Mucosa of descending colon (tissue), 3 donors: ENCODE results near the gene TRIO. TPM values are rescaled to one million over a fixed set of nuclear protein-coding genes. Genes with fewer than 3 reads are reported as not detected.

ENCODE experiments used
- ATAC-seq: fragments of 200-7000 bp; cut with Tn5 transposase; one replicate; pipeline ENCODE4 v1.9.1; 2020; ENCODE audit warnings: mild to moderate bottlenecking, moderate library complexity
- DNase-seq, 3 donors: peaks; one replicate each; pipeline ENCODE4 v3.0.0-alpha.2; 2020
- H3K36me3 ChIP-seq: fragments of 200-600 bp; one replicate; pipeline ENCODE4 v1.8.0; 2021; ENCODE audit warnings: low read depth, mild to moderate bottlenecking
- H3K4me1 ChIP-seq: fragments of 200-600 bp; one replicate; pipeline ENCODE4 v1.8.0; 2021; ENCODE audit warnings: low read depth, mild to moderate bottlenecking
- H3K4me3 ChIP-seq: fragments of 200-600 bp; one replicate; pipeline ENCODE4 v1.8.0; 2021; ENCODE audit warnings: mild to moderate bottlenecking
- H3K9me3 ChIP-seq: fragments of 200-600 bp; one replicate; pipeline ENCODE4 v1.8.0; 2021; ENCODE audit warnings: mild to moderate bottlenecking
- intact Hi-C, 2 donors: fragments of 100-400 bp; cut with DNase I in 1 of 2; cut with micrococcal nuclease in 1 of 2; formaldehyde crosslinking; loops; one replicate each; pipeline versions ENCODE4 v1.11.0 to v1.11.1; 2022; cut with DNase I, micrococcal nuclease
- total RNA-seq, 3 donors: library from RNA; stranded (reverse); fragmentation: NEBNext Ultra II Directional in 2 of 3; extraction: Animal tissue kit (Norgen Biotek cat#: 25700) in 2 of 3; gene quantifications; one replicate each; pipeline versions ENCODE4 v1.2.1 to v1.2.4, GENCODE V29; 2021 to 2023
- TF ChIP-seq, protein P1 (sequence below): fragments of 200-600 bp; IDR thresholded peaks from one replicate; pipeline ENCODE4 v1.8.0; 2022; ENCODE audit warnings: antibody characterized with exemption, mild to moderate bottlenecking
- donor health status: DM: no; HTN: no; CAD: no; lungs with moderate emphysema.
- donor health status: DM: no; HTN: no; CAD: no.
- donor health status: DM: no; HTN: yes; CAD: no.

The TRIO gene
- total RNA-seq, 3 donors from 2014 or later: 164 to 231 (median 168) TPM

DNA sequence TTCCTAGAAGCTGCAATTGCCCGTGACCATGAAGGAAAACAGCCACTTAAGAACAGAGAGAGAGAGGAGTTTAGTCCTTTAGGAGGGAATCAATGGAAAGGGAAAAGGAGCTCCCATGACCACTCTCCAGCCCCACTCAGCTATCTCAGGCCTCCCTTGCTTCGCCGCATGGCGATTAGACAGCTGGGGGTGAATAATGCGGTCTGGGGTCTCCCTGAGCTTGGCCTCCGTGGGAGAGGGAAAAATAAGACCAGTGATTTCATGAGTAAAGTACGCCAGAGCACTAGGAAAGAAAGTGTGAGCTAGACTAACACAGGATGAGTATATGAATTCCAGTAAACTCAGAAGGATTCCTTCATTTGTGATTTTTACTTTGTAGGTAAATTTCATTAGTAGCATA lies 180.3 kb downstream of the TRIO start:
- TF ChIP-seq, protein P1, sequence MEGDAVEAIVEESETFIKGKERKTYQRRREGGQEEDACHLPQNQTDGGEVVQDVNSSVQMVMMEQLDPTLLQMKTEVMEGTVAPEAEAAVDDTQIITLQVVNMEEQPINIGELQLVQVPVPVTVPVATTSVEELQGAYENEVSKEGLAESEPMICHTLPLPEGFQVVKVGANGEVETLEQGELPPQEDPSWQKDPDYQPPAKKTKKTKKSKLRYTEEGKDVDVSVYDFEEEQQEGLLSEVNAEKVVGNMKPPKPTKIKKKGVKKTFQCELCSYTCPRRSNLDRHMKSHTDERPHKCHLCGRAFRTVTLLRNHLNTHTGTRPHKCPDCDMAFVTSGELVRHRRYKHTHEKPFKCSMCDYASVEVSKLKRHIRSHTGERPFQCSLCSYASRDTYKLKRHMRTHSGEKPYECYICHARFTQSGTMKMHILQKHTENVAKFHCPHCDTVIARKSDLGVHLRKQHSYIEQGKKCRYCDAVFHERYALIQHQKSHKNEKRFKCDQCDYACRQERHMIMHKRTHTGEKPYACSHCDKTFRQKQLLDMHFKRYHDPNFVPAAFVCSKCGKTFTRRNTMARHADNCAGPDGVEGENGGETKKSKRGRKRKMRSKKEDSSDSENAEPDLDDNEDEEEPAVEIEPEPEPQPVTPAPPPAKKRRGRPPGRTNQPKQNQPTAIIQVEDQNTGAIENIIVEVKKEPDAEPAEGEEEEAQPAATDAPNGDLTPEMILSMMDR: no peak
- Histone ChIP-seq H3K36me3 (no peaks in the 10 kb centered on the region), H3K9me3 (no peaks in the 10 kb centered on the region), H3K4me3 (no peak overlapping the region), H3K4me1 (no peaks in the 10 kb centered on the region)
- no peak for ATAC-seq
- DNase-seq: no peak
- intact Hi-C loops: no loop called here

DNA sequence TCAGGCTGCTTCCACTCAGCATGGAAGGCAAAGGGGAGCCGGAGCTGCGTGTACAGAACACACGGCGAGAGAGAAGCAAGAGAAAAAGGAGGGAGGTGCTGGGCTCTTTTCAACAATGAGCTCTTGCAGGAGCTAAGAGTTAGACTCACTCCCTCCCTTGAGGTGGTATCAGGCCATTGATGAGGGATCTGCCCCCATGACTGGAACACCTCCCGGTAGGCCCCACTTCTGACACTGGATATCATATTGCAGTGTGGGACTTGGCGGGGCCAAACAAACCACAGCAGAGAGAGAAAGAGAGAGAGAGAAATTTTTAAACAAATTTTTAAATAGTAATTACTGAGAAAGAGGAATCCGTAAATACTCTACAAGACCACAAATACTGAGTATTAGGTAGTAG lies 182.2 kb downstream of the TRIO start:
- DNase-seq (no peak), ATAC-seq (no peak)
- Histone ChIP-seq H3K36me3 (no peaks in the 10 kb centered on the region), H3K4me1 (no peaks in the 10 kb centered on the region), H3K9me3 (no peaks in the 10 kb centered on the region), H3K4me3 (no peak overlapping the region)
- intact Hi-C loops: no loop called here
- TF ChIP-seq, protein P1: no peak

DNA sequence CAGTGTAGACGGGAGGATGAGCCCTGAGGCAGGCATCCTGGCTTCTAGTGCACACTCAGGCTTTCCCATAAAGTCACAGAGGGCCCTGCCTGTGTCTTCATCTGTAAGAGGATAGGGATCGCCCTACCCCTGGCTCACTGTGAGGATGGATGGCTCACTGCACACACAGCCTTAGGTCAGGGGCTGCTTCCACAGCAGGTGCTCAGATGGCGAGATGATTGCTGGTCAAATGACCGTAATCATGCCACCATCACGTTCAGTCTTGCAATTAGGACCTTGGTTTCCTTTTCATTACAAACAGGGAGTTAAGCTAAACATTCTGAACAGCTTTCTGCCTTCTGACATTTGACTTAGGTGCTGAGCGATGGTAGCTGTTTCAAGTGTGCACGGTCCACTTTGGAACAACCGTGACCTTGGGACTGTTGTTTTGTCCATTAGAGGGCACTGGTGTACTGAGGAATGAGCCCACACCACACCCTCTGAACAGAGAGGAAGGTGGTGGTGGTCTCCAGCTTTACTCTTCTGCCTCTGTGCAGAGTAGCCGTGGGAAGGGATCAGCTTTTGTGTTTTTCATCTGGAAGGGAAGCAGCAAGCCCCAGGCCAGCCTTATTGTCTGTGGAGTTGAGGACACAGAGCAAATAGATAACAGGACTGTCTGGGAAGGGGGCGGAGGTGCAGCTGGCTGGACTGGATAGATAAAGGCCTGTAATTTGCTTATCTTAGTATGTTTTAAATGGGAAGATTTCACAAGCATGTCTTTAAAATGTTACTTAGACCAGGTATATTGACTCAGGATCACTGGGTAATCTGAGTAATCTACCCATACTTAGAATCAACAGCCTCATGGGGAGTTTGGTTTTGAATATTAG lies 183.1 kb downstream of the TRIO start:
- intact Hi-C loops: no loop called here
- H3K4me1 ChIP-seq: no peaks in the 10 kb centered on the region
- TF ChIP-seq, protein P1: no peak
- no peak overlapping the region for H3K4me3 ChIP-seq
- H3K36me3 ChIP-seq: no peaks in the 10 kb centered on the region
- ATAC-seq: peak; percentile 53
- no peak for DNase-seq
- no peaks in the 10 kb centered on the region for H3K9me3 ChIP-seq

GRCh38 chr5:14327624-14328023 lies 184.5 kb downstream of the TRIO start:
- Histone ChIP-seq H3K4me1 (no peaks in the 10 kb centered on the region), H3K36me3 (no peaks in the 10 kb centered on the region), H3K4me3 (no peak overlapping the region), H3K9me3 (no peaks in the 10 kb centered on the region)
- TF ChIP-seq, protein P1: no peak
- DNase-seq (no peak), ATAC-seq (no peak)
- intact Hi-C loops: no loop called here

- ATAC-seq: no peak
- TF ChIP-seq, protein P1: no peak
These were observed 185.0 kb downstream of the TRIO start for GRCh38 chr5:14328144-14328543.

More at GRCh38 chr5:14328144-14328543, 185.0 kb downstream of the TRIO start:
- H3K9me3 ChIP-seq: no peaks in the 10 kb centered on the region
- H3K4me3 ChIP-seq: no peak overlapping the region
- no peaks in the 10 kb centered on the region for H3K4me1 ChIP-seq
- DNase-seq: no peak
- no peaks in the 10 kb centered on the region for H3K36me3 ChIP-seq
- intact Hi-C loops: no loop called here
